H9 (cell line): ENCODE results near the gene CYP27C1. TPM values are rescaled to one million over a fixed set of nuclear protein-coding genes. Genes with fewer than 3 reads are reported as not detected.

Experiments used
- DNase-seq: peaks from one replicate; pipeline ENCODE4 v3.0.0-alpha.2; 2017
- H2AFZ ChIP-seq: one replicate; pipeline ENCODE4 v1.6.1; 2013; ENCODE audit warnings: mild to moderate bottlenecking, low read length, control low read depth, moderate library complexity
- H2AK5ac ChIP-seq: 2 replicates; pipeline ENCODE4 v1.6.1; 2013; ENCODE audit warnings: low read length, control low read depth, mixed read lengths; ENCODE audit not compliant: insufficient read length
- H2BK120ac ChIP-seq: one replicate; pipeline ENCODE4 v1.6.1; 2013; ENCODE audit warnings: low read depth, mild to moderate bottlenecking, low read length, control low read depth, inconsistent platforms; ENCODE audit not compliant: poor library complexity, severe bottlenecking
- H2BK12ac ChIP-seq: 2 replicates; pipeline ENCODE4 v1.6.1; 2013; ENCODE audit warnings: low read length, control low read depth, mixed read lengths, low read depth; ENCODE audit not compliant: insufficient read length
- H2BK15ac ChIP-seq: 2 replicates; pipeline ENCODE4 v1.6.1; 2013; ENCODE audit warnings: low read depth, low read length, control low read depth
- H2BK20ac ChIP-seq: one replicate; pipeline ENCODE4 v1.6.1; 2013; ENCODE audit warnings: low read depth, mild to moderate bottlenecking, low read length, control low read depth, inconsistent platforms; ENCODE audit not compliant: poor library complexity, severe bottlenecking
- H2BK5ac ChIP-seq: 2 replicates; pipeline ENCODE4 v1.6.1; 2013; ENCODE audit warnings: low read length, control low read depth, mixed read lengths; ENCODE audit not compliant: insufficient read length
- H3K14ac ChIP-seq: 2 replicates; pipeline ENCODE4 v1.6.1; 2013; ENCODE audit warnings: low read length, control low read depth; ENCODE audit not compliant: insufficient read depth
- H3K18ac ChIP-seq: 2 replicates; pipeline ENCODE4 v1.6.1; 2013; ENCODE audit warnings: low read depth, mild to moderate bottlenecking, mixed read lengths, low read length, control low read depth; ENCODE audit not compliant: insufficient read length
- H3K23ac ChIP-seq: 2 replicates; pipeline ENCODE4 v1.6.1; 2013; ENCODE audit warnings: low read length, control low read depth, mixed read lengths, low read depth; ENCODE audit not compliant: insufficient read length
- H3K23me2 ChIP-seq: 2 replicates; pipeline ENCODE4 v1.6.1; 2013; ENCODE audit warnings: low read depth, mild to moderate bottlenecking, mixed read lengths, low read length, control low read depth; ENCODE audit not compliant: insufficient read length, poor library complexity, severe bottlenecking
- H3K27ac ChIP-seq: 2 replicates; pipeline ENCODE4 v1.5.1; 2013; ENCODE audit warnings: low read length, control low read depth, mixed read lengths, low read depth; ENCODE audit not compliant: insufficient read length
- H3K27me3 ChIP-seq: 2 replicates; pipeline ENCODE4 v1.6.1; 2013; ENCODE audit warnings: low read length, control low read depth, inconsistent platforms; ENCODE audit not compliant: insufficient read depth
- H3K4ac ChIP-seq: 2 replicates; pipeline ENCODE4 v1.6.1; 2013; ENCODE audit warnings: low read depth, mild to moderate bottlenecking, control low read depth, inconsistent platforms, low read length, moderate library complexity
- H3K4me1 ChIP-seq: 2 replicates; pipeline ENCODE4 v1.6.1; 2013; ENCODE audit warnings: low read length, control low read depth, inconsistent platforms; ENCODE audit not compliant: insufficient read depth
- H3K4me2 ChIP-seq: 2 replicates; pipeline ENCODE4 v1.6.1; 2013; ENCODE audit warnings: low read length, control low read depth, mixed read lengths; ENCODE audit not compliant: insufficient read length, insufficient read depth
- H3K56ac ChIP-seq: 2 replicates; pipeline ENCODE4 v1.6.1; 2013; ENCODE audit warnings: low read depth, mild to moderate bottlenecking, mixed read lengths, low read length, control low read depth; ENCODE audit not compliant: insufficient read length
- H3K79me1 ChIP-seq: 2 replicates; pipeline ENCODE4 v1.6.1; 2013; ENCODE audit warnings: low read depth, mild to moderate bottlenecking, moderate library complexity, low read length, control low read depth, inconsistent platforms; ENCODE audit not compliant: insufficient read depth, poor library complexity, severe bottlenecking
- H3K79me2 ChIP-seq: 2 replicates; pipeline ENCODE4 v1.6.1; 2013; ENCODE audit warnings: low read length, control low read depth, inconsistent platforms; ENCODE audit not compliant: insufficient read depth
- H3K9ac ChIP-seq: 2 replicates; pipeline ENCODE4 v1.6.1; 2013; ENCODE audit warnings: low read length, control low read depth, mixed read lengths; ENCODE audit not compliant: insufficient read length; ENCODE audit errors: extremely low read depth
- H3K9me3 ChIP-seq: one replicate; pipeline ENCODE4 v1.6.1; 2013; ENCODE audit warnings: low read depth, low read length, inconsistent platforms; ENCODE audit not compliant: control insufficient read depth
- H3T11ph ChIP-seq: one replicate; pipeline ENCODE4 v1.6.1; 2013; ENCODE audit warnings: mild to moderate bottlenecking, low read length, control low read depth, inconsistent platforms
- H4K20me1 ChIP-seq: one replicate; pipeline ENCODE4 v1.6.1; 2013; ENCODE audit not compliant: control insufficient read depth, insufficient read length, insufficient read depth
- H4K5ac ChIP-seq: 2 replicates; pipeline ENCODE4 v1.6.1; 2013; ENCODE audit warnings: low read depth, mild to moderate bottlenecking, mixed read lengths, low read length, control low read depth; ENCODE audit not compliant: insufficient read length
- H4K8ac ChIP-seq: replicated peaks from 2 replicates; pipeline ENCODE4 v1.6.1; 2013; ENCODE audit warnings: low read length, control low read depth, mixed read lengths, low read depth; ENCODE audit not compliant: insufficient read length
- H4K91ac ChIP-seq: 2 replicates; pipeline ENCODE4 v1.6.1; 2013; ENCODE audit warnings: low read depth, mild to moderate bottlenecking, moderate library complexity, mixed read lengths, low read length, control low read depth; ENCODE audit not compliant: insufficient read length
- H3K27ac Mint-ChIP-seq, 3 experiments: 2 replicates in 2 of 3; 3 replicates in 1 of 3; pipeline ENCODE4 v1.8.0; 2020 to 2021; ENCODE audit warnings: mixed read lengths in 3 of 3, mild to moderate bottlenecking in 1 of 3, moderate library complexity in 1 of 3
- H3K27me3 Mint-ChIP-seq: 2 replicates; pipeline ENCODE4 v1.8.0; 2021; ENCODE audit warnings: low read depth, mild to moderate bottlenecking, moderate library complexity, mixed read lengths
- H3K36me3 Mint-ChIP-seq, 3 experiments: 2 replicates in 2 of 3; 3 replicates in 1 of 3; pipeline ENCODE4 v1.8.0; 2020 to 2021; ENCODE audit warnings: low read depth in 3 of 3, mixed read lengths in 3 of 3; ENCODE audit not compliant: insufficient read depth in 1 of 3
- H3K4me1 Mint-ChIP-seq, 2 experiments: 2 replicates each; pipeline ENCODE4 v1.8.0; 2020; ENCODE audit warnings: mixed read lengths in 2 of 2
- H3K4me3 Mint-ChIP-seq, 2 experiments: 2 replicates in 1 of 2; 3 replicates in 1 of 2; pipeline ENCODE4 v1.8.0; 2020 to 2021; ENCODE audit warnings: mild to moderate bottlenecking in 2 of 2, mixed read lengths in 2 of 2, moderate library complexity in 1 of 2
- H3K9me3 Mint-ChIP-seq, 2 experiments: 2 replicates in 1 of 2; 3 replicates in 1 of 2; pipeline ENCODE4 v1.8.0; 2020; ENCODE audit warnings: mild to moderate bottlenecking in 2 of 2, mixed read lengths in 2 of 2, moderate library complexity in 1 of 2
- WGBS: extraction: QIAGEN DNeasy Blood & Tissue Kit; methylation state at CpG from one replicate; pipeline ENCODE4 v1.1.7; 2013; ENCODE audit warnings: missing lambda C conversion rate, low lambda C conversion rate, mixed read lengths; ENCODE audit not compliant: insufficient read length; ENCODE audit errors: extremely low coverage; 5-methylcytosine and 5-hydroxymethylcytosine counted together
- total RNA-seq: library from RNA; stranded (reverse); gene quantifications from 2 replicates; pipeline ENCODE4 v1.2.1, GENCODE V29; 2021
- TF ChIP-seq, protein P1 (sequence below): fragments of 200-600 bp; sonication (generic); conservative IDR thresholded peaks from 3 replicates; pipeline ENCODE4 v1.8.0; 2021; ENCODE audit warnings: antibody characterized with exemption, mild to moderate bottlenecking

The CYP27C1 gene
- total RNA-seq, 1 experiment from 2014 or later = 2.3 TPM

DNA sequence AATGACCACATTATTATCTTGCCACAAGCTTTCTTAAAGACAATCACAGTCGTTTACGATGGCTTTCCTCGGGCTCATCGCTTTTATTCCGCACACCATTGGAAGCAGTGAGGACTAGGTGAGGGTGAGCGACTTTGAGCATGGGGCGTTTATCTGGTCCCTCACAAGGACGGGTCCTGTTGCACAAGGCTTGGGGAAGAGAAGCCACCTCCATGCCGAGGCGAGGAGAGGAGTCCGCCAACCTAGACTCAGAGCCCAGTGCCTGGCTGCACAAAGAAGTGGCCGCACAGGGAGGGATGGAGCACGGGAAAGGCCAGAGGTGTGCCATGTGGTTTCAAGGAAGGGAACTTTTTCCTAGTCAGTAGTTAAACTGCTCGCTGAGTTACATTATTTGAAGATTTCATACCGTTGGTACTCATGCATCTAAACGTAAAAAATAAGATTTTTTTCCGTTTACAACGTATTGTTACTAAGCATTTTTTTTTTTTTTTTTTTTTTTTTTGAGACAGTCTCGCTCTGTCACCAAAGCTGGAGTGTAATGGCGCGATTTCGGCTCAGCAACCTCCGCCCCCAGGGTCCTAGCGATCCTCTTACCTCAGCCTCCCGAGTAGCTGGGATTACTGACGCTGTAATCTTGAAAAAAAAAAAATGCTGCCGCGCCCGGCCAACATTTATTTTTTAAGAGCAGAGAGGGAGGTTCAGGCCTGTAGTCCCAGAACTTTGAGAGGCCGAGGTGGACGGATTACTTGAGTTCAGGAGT is 849 bp upstream of the CYP27C1 start:
- Histone ChIP-seq H2AFZ (peak overlapping the region; percentile 33), H3K79me1 (no peaks in the 10 kb centered on the region), H2BK5ac (no peak overlapping the region), H3K23me2 (peaks cover 12% of the 10 kb centered on the region), H2AK5ac (no peak overlapping the region), H3K4me2 (peak overlapping the region; percentile 75), H3K9me3 (no peaks in the 10 kb centered on the region), H3K18ac (peak overlapping the region; percentile 55), H4K20me1 (no peaks in the 10 kb centered on the region), H4K91ac (no peak overlapping the region), H4K5ac (no peak overlapping the region), H4K8ac (no peak overlapping the region), H3K27ac (no peak overlapping the region), H3K56ac (no peak overlapping the region), H3K9ac (peak overlapping the region; percentile 9), H3K14ac (peak overlapping the region; percentile 89), H2BK20ac (no peak overlapping the region), H3K23ac (no peak overlapping the region), H2BK120ac (no peak overlapping the region), H3K79me2 (no peaks in the 10 kb centered on the region), H3T11ph (no peak overlapping the region), H2BK15ac (no peak overlapping the region), H3K4ac (no peak overlapping the region), H3K4me1 (peaks cover 3% of the 10 kb centered on the region; the same call in 1 of the 2 replicates), H3K27me3 (no peaks in the 10 kb centered on the region; the same call in 1 of the 2 replicates), H2BK12ac (no peak overlapping the region)
- Mint-ChIP-seq H3K27me3 (peaks cover 48% of the 10 kb centered on the region), H3K9me3 (no peaks in the 10 kb centered on the region), H3K4me3 (peak overlapping the region; percentile 88 to 97), H3K36me3 (no peaks in the 10 kb centered on the region; a peak in 1 of 7 replicates), H3K4me1 (peaks cover 24 to 29% of the 10 kb centered on the region in 2 experiments), H3K27ac (peak overlapping the region in 2 of 3 experiments; percentile 48 to 77; a peak in 2 of 7 replicates)
- TF ChIP-seq, protein P1, sequence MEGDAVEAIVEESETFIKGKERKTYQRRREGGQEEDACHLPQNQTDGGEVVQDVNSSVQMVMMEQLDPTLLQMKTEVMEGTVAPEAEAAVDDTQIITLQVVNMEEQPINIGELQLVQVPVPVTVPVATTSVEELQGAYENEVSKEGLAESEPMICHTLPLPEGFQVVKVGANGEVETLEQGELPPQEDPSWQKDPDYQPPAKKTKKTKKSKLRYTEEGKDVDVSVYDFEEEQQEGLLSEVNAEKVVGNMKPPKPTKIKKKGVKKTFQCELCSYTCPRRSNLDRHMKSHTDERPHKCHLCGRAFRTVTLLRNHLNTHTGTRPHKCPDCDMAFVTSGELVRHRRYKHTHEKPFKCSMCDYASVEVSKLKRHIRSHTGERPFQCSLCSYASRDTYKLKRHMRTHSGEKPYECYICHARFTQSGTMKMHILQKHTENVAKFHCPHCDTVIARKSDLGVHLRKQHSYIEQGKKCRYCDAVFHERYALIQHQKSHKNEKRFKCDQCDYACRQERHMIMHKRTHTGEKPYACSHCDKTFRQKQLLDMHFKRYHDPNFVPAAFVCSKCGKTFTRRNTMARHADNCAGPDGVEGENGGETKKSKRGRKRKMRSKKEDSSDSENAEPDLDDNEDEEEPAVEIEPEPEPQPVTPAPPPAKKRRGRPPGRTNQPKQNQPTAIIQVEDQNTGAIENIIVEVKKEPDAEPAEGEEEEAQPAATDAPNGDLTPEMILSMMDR = no peak
- WGBS = no CpG with 5 or more reads among the region's 31 CpGs
- peak; percentile 64 for DNase-seq
